Kidney (tissue), 14 donors: Measurements from ENCODE around the gene AHNAK. TPM values are rescaled to one million over a fixed set of nuclear protein-coding genes. Genes with fewer than 3 reads are reported as not detected.

Source experiments
- DNase-seq, 5 donors: peaks; one replicate each; pipeline ENCODE4 v3.0.0-alpha.2; 2013 to 2020
- FAIRE-seq: peaks from 2 replicates; lab custom pipeline; 2012; peaks lifted over from hg19 to GRCh38; lab: Jason Lieb, UNC
- H3K27ac ChIP-seq, 2 donors: one replicate each; pipeline ENCODE4 v1.7.0; 2013; ENCODE audit warnings: low read depth in 2 of 2, low read length in 2 of 2, inconsistent platforms in 1 of 2
- H3K27me3 ChIP-seq: one replicate; pipeline ENCODE4 v1.7.1; 2013; ENCODE audit warnings: low read length, inconsistent platforms; ENCODE audit not compliant: control insufficient read depth, insufficient read depth
- H3K36me3 ChIP-seq, 3 donors: one replicate each; pipeline versions ENCODE4 v1.7.0 to v1.7.1; 2013; ENCODE audit warnings: low read length in 3 of 3, control low read depth in 1 of 3, inconsistent platforms in 1 of 3; ENCODE audit not compliant: insufficient read depth in 3 of 3, control insufficient read depth in 2 of 3
- H3K4me1 ChIP-seq, 3 donors: one replicate each; pipeline versions ENCODE4 v1.7.0 to v1.7.1; 2013; ENCODE audit warnings: low read length in 3 of 3, inconsistent platforms in 1 of 3, low read depth in 1 of 3; ENCODE audit not compliant: control insufficient read depth in 2 of 3, insufficient read depth in 2 of 3
- H3K4me3 ChIP-seq, 3 donors: one replicate each; pipeline versions ENCODE4 v1.7.0 to v1.8.1; 2013; ENCODE audit warnings: low read length in 3 of 3, control low read depth in 1 of 3, inconsistent platforms in 1 of 3
- H3K9ac ChIP-seq, 3 donors: one replicate each; pipeline versions ENCODE4 v1.7.0 to v1.7.1; 2013; ENCODE audit warnings: low read length in 3 of 3, control low read depth in 1 of 3, inconsistent platforms in 1 of 3
- H3K9me3 ChIP-seq, 3 donors: one replicate each; pipeline versions ENCODE4 v1.7.0 to v1.7.1; 2013; ENCODE audit warnings: low read length in 3 of 3, control low read depth in 1 of 3, inconsistent platforms in 1 of 3; ENCODE audit not compliant: control insufficient read depth in 2 of 3, insufficient read depth in 1 of 3
- CTCF ChIP-seq: IDR thresholded peaks from 3 replicates; pipeline ENCODE4 v1.5.1; 2012; ENCODE audit warnings: mild to moderate bottlenecking, moderate library complexity, borderline replicate concordance; ENCODE audit not compliant: insufficient read depth; ENCODE audit errors: extremely low read depth
- intact Hi-C: fragments of 100-400 bp; cut with DNase I; formaldehyde crosslinking; loops from one replicate; pipeline ENCODE4 v1.11.1; 2022
- polyA plus RNA-seq: library from polyadenylated mRNA; stranded (reverse); fragments of 350-450 nt; fragmentation: Illumina TruSeq; extraction: RNeasy Lipid Tissue Mini Kit (QIAGEN cat#74804); gene quantifications from one replicate; pipeline ENCODE4 v1.2.3, GENCODE V29; 2014; ENCODE audit warnings: low read depth, low replicate concordance; ENCODE audit not compliant: insufficient read depth
- total RNA-seq: library from RNA; stranded (reverse); fragmentation: NEBNext Ultra II Directional; extraction: Animal tissue kit (Norgen Biotek cat#: 25700); gene quantifications from one replicate; pipeline ENCODE4 v1.2.1, GENCODE V29; 2021
- donor health status: control.
- donor health status: control.
- donor health status: control.
- donor health status: control.
- donor health status: control.
- donor health status: DM: yes; HTN: yes; CAD: no.
- donor health status: Normal renal cell carcinoma (clear cell type).

AHNAK gene
- total and polyA plus RNA-seq, 2 donors from 2014 or later, result 36.6 to 700 TPM

DNA sequence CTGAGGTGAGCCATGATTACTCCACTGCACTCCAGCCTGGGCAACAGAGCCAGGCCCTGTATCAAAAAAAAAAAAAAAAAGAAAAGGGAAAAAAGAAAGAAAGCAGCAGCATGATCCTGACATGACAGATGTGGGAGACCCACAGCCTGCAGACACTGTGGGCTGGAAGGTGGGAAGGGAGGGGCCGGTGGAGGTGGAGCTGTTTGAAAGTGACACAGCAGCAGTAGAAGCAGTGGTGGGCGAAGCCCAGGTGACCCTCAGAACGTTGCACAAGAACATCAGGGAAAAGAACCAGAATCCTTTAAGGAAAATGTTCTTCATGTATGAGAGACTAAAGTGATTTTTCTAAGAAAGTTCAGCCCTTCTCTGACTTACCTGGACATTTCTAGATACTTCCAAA lies 154.1 kb downstream of the AHNAK start:
- Histone ChIP-seq H3K27me3 (no peaks in the 10 kb centered on the region), H3K9me3 (no peaks in the 10 kb centered on the region), H3K36me3 (no peaks in the 10 kb centered on the region), H3K27ac (no peak overlapping the region), H3K9ac (no peak overlapping the region), H3K4me3 (no peak overlapping the region), H3K4me1 (peaks cover 0 to 3% (median 0%) of the 10 kb centered on the region in 3 donors)
- TF ChIP-seq CTCF, result no peak
- no peak for DNase-seq
- intact Hi-C loops, result loop anchor here (10.0 kb wide), 1 partner anchor 302 kb away; no protein-coding TSS in a partner anchor
- no peak for FAIRE-seq

DNA sequence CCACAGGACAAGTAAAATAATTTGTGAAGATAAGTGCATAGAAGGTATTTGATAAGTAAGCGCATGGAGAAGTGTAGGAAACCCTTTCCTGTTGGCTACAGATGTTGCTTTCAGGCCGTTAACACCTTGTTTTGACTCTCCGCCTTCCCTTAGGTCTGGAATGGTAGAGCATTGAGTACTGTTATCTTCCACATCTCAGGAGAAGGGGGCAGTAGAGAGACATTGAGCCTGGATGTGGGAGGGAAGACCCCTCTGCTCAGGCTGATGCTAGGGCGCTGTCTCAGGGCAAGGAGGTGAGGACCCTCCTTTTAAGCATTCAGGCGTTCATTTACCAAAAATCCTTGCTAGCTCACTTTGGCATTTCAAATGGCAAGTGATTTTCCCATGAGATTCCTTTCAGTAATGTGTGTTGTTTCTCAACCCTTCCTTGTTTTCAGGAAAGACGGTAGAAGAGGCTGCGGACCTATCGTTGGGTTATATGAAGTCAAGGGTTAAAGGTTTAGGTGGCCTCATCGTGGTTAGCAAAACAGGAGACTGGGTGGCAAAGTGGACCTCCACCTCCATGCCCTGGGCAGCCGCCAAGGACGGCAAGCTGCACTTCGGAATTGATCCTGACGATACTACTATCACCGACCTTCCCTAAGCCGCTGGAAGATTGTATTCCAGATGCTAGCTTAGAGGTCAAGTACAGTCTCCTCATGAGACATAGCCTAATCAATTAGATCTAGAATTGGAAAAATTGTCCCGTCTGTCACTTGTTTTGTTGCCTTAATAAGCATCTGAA lies 154.8 kb downstream of the AHNAK start:
- FAIRE-seq, result no peak
- peaks cover 0 to 3% (median 0%) of the 10 kb centered on the region in 3 donors for H3K4me1 ChIP-seq
- H3K27ac ChIP-seq, result no peak overlapping the region
- DNase-seq, result no peak
- no peak overlapping the region for H3K9ac ChIP-seq
- TF ChIP-seq CTCF, result no peak
- H3K27me3 ChIP-seq, result no peaks in the 10 kb centered on the region
- no peaks in the 10 kb centered on the region for H3K9me3 ChIP-seq
- no peaks in the 10 kb centered on the region for H3K36me3 ChIP-seq
- H3K4me3 ChIP-seq, result no peak overlapping the region
- intact Hi-C loops, result loop anchor here (10.0 kb wide), 1 partner anchor 303 kb away; no protein-coding TSS in a partner anchor

- Histone ChIP-seq H3K4me3 (no peak overlapping the region), H3K9me3 (no peaks in the 10 kb centered on the region), H3K27me3 (no peaks in the 10 kb centered on the region), H3K36me3 (no peaks in the 10 kb centered on the region), H3K4me1 (peaks cover 0 to 3% (median 0%) of the 10 kb centered on the region in 3 donors), H3K27ac (no peak overlapping the region), H3K9ac (no peak overlapping the region)
- TF ChIP-seq CTCF, result no peak
- intact Hi-C loops, result loop anchor here (10.0 kb wide), 1 partner anchor 304 kb away; no protein-coding TSS in a partner anchor
- FAIRE-seq, result no peak
- DNase-seq, result no peak
Measured at GRCh38 chr11:62390722-62391121, 155.9 kb downstream of the AHNAK start.
